ENCODE data around the gene GLI3.
A peak's percentile ranks its signal among the peaks of the same experiment; 100 is the strongest.

The GLI3 gene

GRCh38 chr7:42145539-42145938, 91.5 kb downstream of the GLI3 start:
- ChIA-PET POLR2A (no interaction called here), CTCF (interaction anchor here (1.8 kb wide), 1 partner anchor 205 kb away, joined by 5 read pairs; no protein-coding TSS in a partner anchor)
- H3K4me3 ChIP-seq (ENCODE audit: low read depth, low read length), result no peak overlapping the region
- TF ChIP-seq, protein P1, sequence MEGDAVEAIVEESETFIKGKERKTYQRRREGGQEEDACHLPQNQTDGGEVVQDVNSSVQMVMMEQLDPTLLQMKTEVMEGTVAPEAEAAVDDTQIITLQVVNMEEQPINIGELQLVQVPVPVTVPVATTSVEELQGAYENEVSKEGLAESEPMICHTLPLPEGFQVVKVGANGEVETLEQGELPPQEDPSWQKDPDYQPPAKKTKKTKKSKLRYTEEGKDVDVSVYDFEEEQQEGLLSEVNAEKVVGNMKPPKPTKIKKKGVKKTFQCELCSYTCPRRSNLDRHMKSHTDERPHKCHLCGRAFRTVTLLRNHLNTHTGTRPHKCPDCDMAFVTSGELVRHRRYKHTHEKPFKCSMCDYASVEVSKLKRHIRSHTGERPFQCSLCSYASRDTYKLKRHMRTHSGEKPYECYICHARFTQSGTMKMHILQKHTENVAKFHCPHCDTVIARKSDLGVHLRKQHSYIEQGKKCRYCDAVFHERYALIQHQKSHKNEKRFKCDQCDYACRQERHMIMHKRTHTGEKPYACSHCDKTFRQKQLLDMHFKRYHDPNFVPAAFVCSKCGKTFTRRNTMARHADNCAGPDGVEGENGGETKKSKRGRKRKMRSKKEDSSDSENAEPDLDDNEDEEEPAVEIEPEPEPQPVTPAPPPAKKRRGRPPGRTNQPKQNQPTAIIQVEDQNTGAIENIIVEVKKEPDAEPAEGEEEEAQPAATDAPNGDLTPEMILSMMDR (IDR thresholded peaks at IDR 0.05; ENCODE audit: insufficient read depth, low read length, missing control alignments), result no peak
- no peak for DNase-seq (ENCODE audit: low read depth, low spot score)

DNA sequence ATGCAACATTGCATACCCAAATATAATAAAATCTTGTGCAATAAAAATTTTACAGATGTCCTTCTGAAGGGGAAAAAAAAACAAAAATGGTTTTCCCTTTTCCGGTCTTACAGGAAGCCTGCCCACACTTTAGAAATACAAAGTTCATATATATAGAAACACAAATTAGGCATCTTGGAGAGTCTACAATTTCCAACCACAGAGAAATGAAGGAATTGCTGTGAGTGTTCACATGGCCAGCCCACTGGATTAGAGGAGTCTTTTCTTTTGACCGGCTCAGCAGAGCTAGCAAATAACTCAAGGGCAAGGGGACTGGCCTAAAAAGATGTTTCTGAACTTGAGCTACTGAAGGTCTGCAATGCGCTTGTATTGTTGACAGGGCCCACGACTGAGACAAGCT, 92.4 kb downstream of the GLI3 start:
- DNase-seq (ENCODE audit: low read depth, low spot score), result peak; percentile 28
- ChIA-PET CTCF (interaction anchor here (0.9 to 1.8 kb wide), 2 partner anchors 167 to 204 kb away, joined by 3 to 5 read pairs; no protein-coding TSS in a partner anchor), POLR2A (no interaction called here)
- no peak overlapping the region for H3K4me3 ChIP-seq (ENCODE audit: low read depth, low read length)
- TF ChIP-seq, protein P1 (IDR thresholded peaks at IDR 0.05; ENCODE audit: insufficient read depth, low read length, missing control alignments), result no peak

- peak overlapping the region; percentile 25 for H3K4me3 ChIP-seq (ENCODE audit: low read depth, low read length)
- ChIA-PET CTCF (interaction anchor here (0.9 to 2.0 kb wide), 3 partner anchors 9 to 167 kb away, joined by 3 to 7 read pairs (median 3); no protein-coding TSS in a partner anchor), POLR2A (interaction anchor here (0.9 to 1.0 kb wide), 2 partner anchors 103 to 168 kb away, joined by 3 read pairs; no protein-coding TSS in a partner anchor)
- DNase-seq (ENCODE audit: low read depth, low spot score), result peak; percentile 7
- TF ChIP-seq, protein P1 (IDR thresholded peaks at IDR 0.05; ENCODE audit: insufficient read depth, low read length, missing control alignments), result no peak
Measured at GRCh38 chr7:42143711-42144600, 93.1 kb downstream of the GLI3 start.

DNA sequence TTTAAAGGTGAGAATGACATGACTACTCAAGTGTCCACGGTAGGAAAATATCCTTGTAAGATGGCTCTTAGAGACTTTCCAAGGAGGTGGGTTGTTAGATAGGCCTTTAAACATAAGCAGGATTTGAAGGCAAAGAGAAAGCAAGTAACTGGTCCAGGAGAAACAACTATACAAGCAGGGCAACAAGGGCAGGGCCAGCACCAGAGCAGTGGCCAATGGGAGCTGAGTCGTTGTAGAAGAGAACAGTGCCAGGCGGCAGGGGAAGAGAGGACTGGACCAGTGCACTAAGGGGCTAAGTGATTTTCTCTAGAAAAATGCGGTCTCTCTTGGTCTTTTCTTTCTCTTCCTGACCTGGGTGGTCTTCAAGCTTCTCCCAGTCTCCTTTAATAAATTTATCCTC, 94.9 kb downstream of the GLI3 start:
- TF ChIP-seq, protein P1 (IDR thresholded peaks at IDR 0.05; ENCODE audit: insufficient read depth, low read length, missing control alignments), result no peak
- H3K4me3 ChIP-seq (ENCODE audit: low read depth, low read length), result no peak overlapping the region
- ChIA-PET POLR2A (no interaction called here), CTCF (interaction anchor here (0.7 to 2.0 kb wide), 4 partner anchors 13 to 165 kb away, joined by 3 to 7 read pairs (median 4); no protein-coding TSS in a partner anchor)
- DNase-seq (ENCODE audit: low read depth, low spot score), result no peak

DNA sequence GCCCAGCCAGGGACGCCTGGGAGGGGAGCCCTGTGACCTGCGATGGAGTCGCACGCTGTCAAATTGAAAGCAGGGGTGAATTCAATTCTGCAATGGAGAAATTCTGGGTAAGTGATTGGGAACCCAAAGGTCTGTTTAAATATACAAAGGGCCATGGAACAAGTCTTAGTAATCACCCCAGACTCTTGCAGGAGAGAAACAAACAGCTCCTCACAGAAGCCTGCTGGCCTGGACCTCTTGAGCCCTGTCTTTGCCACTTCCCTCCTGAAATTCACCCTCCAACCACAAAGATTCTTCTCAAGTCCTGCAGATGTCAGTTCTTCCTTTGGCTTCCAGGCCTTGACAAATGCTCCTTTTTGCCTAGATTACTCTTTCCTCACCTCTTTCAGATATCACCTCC, 97.3 kb downstream of the GLI3 start:
- no peak for DNase-seq (ENCODE audit: low read depth, low spot score)
- TF ChIP-seq, protein P1 (IDR thresholded peaks at IDR 0.05; ENCODE audit: insufficient read depth, low read length, missing control alignments), result no peak
- ChIA-PET POLR2A (no interaction called here), CTCF (interaction anchor here (1.0 to 3.0 kb wide), 4 partner anchors 13 to 161 kb away, joined by 3 to 9 read pairs (median 4); no protein-coding TSS in a partner anchor)
- H3K4me3 ChIP-seq (ENCODE audit: low read depth, low read length), result no peak overlapping the region

DNA sequence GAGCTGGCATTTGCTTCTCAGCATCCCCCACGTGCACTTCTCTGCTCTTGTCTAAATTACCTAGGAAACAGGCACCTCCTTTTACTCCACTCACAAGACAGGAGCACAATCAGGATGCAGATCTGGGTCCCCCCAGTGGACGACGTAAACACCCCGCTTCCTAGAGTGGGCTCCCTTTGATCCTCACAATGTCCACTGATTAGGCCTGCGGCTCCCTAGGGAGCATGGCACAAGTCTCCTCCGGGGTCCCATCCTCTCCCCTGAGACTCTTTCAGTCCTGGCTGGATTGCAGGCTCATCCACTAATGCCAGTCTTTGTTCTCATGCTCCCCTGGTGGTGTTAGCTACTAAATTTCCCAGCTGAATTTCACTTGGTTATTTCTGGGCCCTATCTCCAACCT, 98.3 kb downstream of the GLI3 start:
- POLR2A ChIA-PET, result no interaction called here
- no peak overlapping the region for H3K4me3 ChIP-seq (ENCODE audit: low read depth, low read length)
- TF ChIP-seq, protein P1 (IDR thresholded peaks at IDR 0.05; ENCODE audit: insufficient read depth, low read length, missing control alignments), result no peak
- no peak for DNase-seq (ENCODE audit: low read depth, low spot score)
- CTCF ChIA-PET, result interaction anchor here (1.0 to 3.0 kb wide), 4 partner anchors 9 to 35 kb away, joined by 3 to 9 read pairs (median 4); no protein-coding TSS in a partner anchor
